Activated T-helper 17 cell treated with anti-CD3 and anti-CD28 coated beads, Interleukin-2, amount 50 U/mL, for 72 hours (primary cell): ENCODE results near the gene C2orf74. TPM values are rescaled to one million over a fixed set of nuclear protein-coding genes. Genes with fewer than 3 reads are reported as not detected.
"Not testable (repeated sequence)": the region's sequence is repeated elsewhere in the genome, so short reads cannot be mapped to it uniquely, and the experiment has no call there.

Source experiments
- ATAC-seq: fragments of 150-1000 bp; cut with Tn5 transposase; replicated peaks from 2 replicates; pipeline ENCODE4 v1.10.0; 2021; ENCODE audit warnings: mild to moderate bottlenecking, moderate library complexity
- H3K27ac Mint-ChIP-seq: one replicate; pipeline ENCODE4 v1.8.0; 2022; ENCODE audit warnings: mixed read lengths
- H3K27me3 Mint-ChIP-seq: one replicate; pipeline ENCODE4 v1.8.0; 2022; ENCODE audit warnings: mixed read lengths
- H3K36me3 Mint-ChIP-seq: one replicate; pipeline ENCODE4 v1.8.0; 2022; ENCODE audit warnings: low read depth, mild to moderate bottlenecking, mixed read lengths
- H3K4me1 Mint-ChIP-seq: one replicate; pipeline ENCODE4 v1.8.0; 2022; ENCODE audit warnings: mixed read lengths
- H3K4me3 Mint-ChIP-seq: one replicate; pipeline ENCODE4 v1.8.0; 2022; ENCODE audit warnings: mild to moderate bottlenecking, mixed read lengths
- H3K9me3 Mint-ChIP-seq: one replicate; pipeline ENCODE4 v1.8.0; 2022; ENCODE audit warnings: mixed read lengths
- total RNA-seq, 2 donors: library from RNA; stranded (reverse); gene quantifications; one replicate each; pipeline ENCODE4 v1.2.3, GENCODE V29; 2022

The C2orf74 gene
- total RNA-seq, 2 donors from 2014 or later = 10.5 to 11.8 TPM

GRCh38 chr2:61179701-61180639, 18.0 kb downstream of the C2orf74 start:
- Mint-ChIP-seq H3K36me3 (peaks cover 70% of the 10 kb centered on the region), H3K4me3 (peak overlapping the region; percentile 88), H3K4me1 (peaks cover 47% of the 10 kb centered on the region), H3K27me3 (no peaks in the 10 kb centered on the region), H3K9me3 (no peaks in the 10 kb centered on the region), H3K27ac (peak overlapping the region; percentile 94)
- ATAC-seq = no peak

- H3K27ac Mint-ChIP-seq = peak overlapping the region; percentile 94
Measured at GRCh38 chr2:61180686-61181085, 18.7 kb downstream of the C2orf74 start.

GRCh38 chr2:61181382-61182058, 19.5 kb downstream of the C2orf74 start:
- H3K27ac Mint-ChIP-seq = peak overlapping the region; percentile 94
- ATAC-seq = no peak
- peak overlapping the region; percentile 88 for H3K4me3 Mint-ChIP-seq
- no peaks in the 10 kb centered on the region for H3K27me3 Mint-ChIP-seq
- no peaks in the 10 kb centered on the region for H3K9me3 Mint-ChIP-seq
- peaks cover 85% of the 10 kb centered on the region for H3K36me3 Mint-ChIP-seq
- peaks cover 43% of the 10 kb centered on the region for H3K4me1 Mint-ChIP-seq

More at GRCh38 chr2:61180686-61181085, 18.7 kb downstream of the C2orf74 start:
- Mint-ChIP-seq H3K27me3 (no peaks in the 10 kb centered on the region), H3K36me3 (peaks cover 77% of the 10 kb centered on the region), H3K4me1 (peaks cover 48% of the 10 kb centered on the region), H3K4me3 (peak overlapping the region; percentile 88), H3K9me3 (no peaks in the 10 kb centered on the region)
- no peak for ATAC-seq

- Mint-ChIP-seq H3K4me3 (peak overlapping the region; percentile 88), H3K9me3 (no peaks in the 10 kb centered on the region), H3K27me3 (no peaks in the 10 kb centered on the region), H3K4me1 (peaks cover 41% of the 10 kb centered on the region), H3K27ac (peak overlapping the region; percentile 94), H3K36me3 (peaks cover 90% of the 10 kb centered on the region)
- no peak for ATAC-seq
Measured at GRCh38 chr2:61182059-61182383, 20.0 kb downstream of the C2orf74 start.

GRCh38 chr2:61183795-61184194, 21.8 kb downstream of the C2orf74 start:
- no peaks in the 10 kb centered on the region for H3K9me3 Mint-ChIP-seq
- H3K27ac Mint-ChIP-seq = no peak overlapping the region
- H3K4me1 Mint-ChIP-seq = peaks cover 34% of the 10 kb centered on the region
- no peaks in the 10 kb centered on the region for H3K27me3 Mint-ChIP-seq
- H3K36me3 Mint-ChIP-seq = peaks cover 100% of the 10 kb centered on the region
- no peak overlapping the region for H3K4me3 Mint-ChIP-seq
- ATAC-seq = no peak

- peaks cover 30% of the 10 kb centered on the region for H3K4me1 Mint-ChIP-seq
Measured at GRCh38 chr2:61184263-61184662, 22.3 kb downstream of the C2orf74 start.

GRCh38 chr2:61185231-61185728, 23.3 kb downstream of the C2orf74 start:
- Mint-ChIP-seq H3K4me3 (no peak overlapping the region), H3K4me1 (peaks cover 23% of the 10 kb centered on the region), H3K27me3 (no peaks in the 10 kb centered on the region), H3K27ac (peak overlapping the region; percentile 68), H3K36me3 (peaks cover 99% of the 10 kb centered on the region), H3K9me3 (no peaks in the 10 kb centered on the region)
- ATAC-seq = no peak

More at GRCh38 chr2:61184263-61184662, 22.3 kb downstream of the C2orf74 start:
- Mint-ChIP-seq H3K4me3 (no peak overlapping the region), H3K27ac (no peak overlapping the region), H3K27me3 (no peaks in the 10 kb centered on the region), H3K9me3 (no peaks in the 10 kb centered on the region), H3K36me3 (peaks cover 99% of the 10 kb centered on the region)
- no peak for ATAC-seq

- ATAC-seq = no peak
- Mint-ChIP-seq H3K36me3 (peaks cover 96% of the 10 kb centered on the region), H3K4me3 (no peak overlapping the region)
Measured at GRCh38 chr2:61187085-61187484, 25.1 kb downstream of the C2orf74 start.

GRCh38 chr2:61193670-61194561, 31.9 kb downstream of the C2orf74 start:
- Mint-ChIP-seq H3K4me3 (no peak overlapping the region), H3K4me1 (peaks cover 5% of the 10 kb centered on the region), H3K27ac (no peak overlapping the region), H3K36me3 (peaks cover 59% of the 10 kb centered on the region), H3K9me3 (no peaks in the 10 kb centered on the region), H3K27me3 (no peaks in the 10 kb centered on the region)
- no peak for ATAC-seq

More at GRCh38 chr2:61187085-61187484, 25.1 kb downstream of the C2orf74 start:
- Mint-ChIP-seq H3K27ac (peak overlapping the region; percentile 43), H3K4me1 (peaks cover 11% of the 10 kb centered on the region), H3K27me3 (no peaks in the 10 kb centered on the region), H3K9me3 (no peaks in the 10 kb centered on the region)

- H3K36me3 Mint-ChIP-seq = peaks cover 59% of the 10 kb centered on the region
- not testable (repeated sequence) for ATAC-seq, H3K4me3 Mint-ChIP-seq, H3K27ac Mint-ChIP-seq, H3K9me3 Mint-ChIP-seq, H3K4me1 Mint-ChIP-seq, H3K27me3 Mint-ChIP-seq
Measured at GRCh38 chr2:61194646-61195045, 32.7 kb downstream of the C2orf74 start.

GRCh38 chr2:61196671-61197070, 34.7 kb downstream of the C2orf74 start:
- ATAC-seq = no peak
- no peaks in the 10 kb centered on the region for H3K9me3 Mint-ChIP-seq
- H3K27ac Mint-ChIP-seq = no peak overlapping the region
- peaks cover 58% of the 10 kb centered on the region for H3K36me3 Mint-ChIP-seq
- H3K27me3 Mint-ChIP-seq = no peaks in the 10 kb centered on the region
- H3K4me1 Mint-ChIP-seq = peaks cover 5% of the 10 kb centered on the region
- H3K4me3 Mint-ChIP-seq = no peak overlapping the region

GRCh38 chr2:61205132-61205531, 43.1 kb downstream of the C2orf74 start:
- no peak overlapping the region for H3K4me3 Mint-ChIP-seq
- H3K27ac Mint-ChIP-seq = no peak overlapping the region
- no peaks in the 10 kb centered on the region for H3K4me1 Mint-ChIP-seq
- H3K9me3 Mint-ChIP-seq = no peaks in the 10 kb centered on the region
- peaks cover 86% of the 10 kb centered on the region for H3K36me3 Mint-ChIP-seq
- H3K27me3 Mint-ChIP-seq = no peaks in the 10 kb centered on the region
- ATAC-seq = no peak

GRCh38 chr2:61210332-61210981, 48.5 kb downstream of the C2orf74 start:
- Mint-ChIP-seq H3K27ac (no peak overlapping the region), H3K4me1 (no peaks in the 10 kb centered on the region), H3K27me3 (no peaks in the 10 kb centered on the region), H3K4me3 (no peak overlapping the region), H3K36me3 (peaks cover 82% of the 10 kb centered on the region), H3K9me3 (no peaks in the 10 kb centered on the region)
- ATAC-seq = no peak
